WTC11 (cell line): ENCODE measurements around the gene UBE2H.

ENCODE experiments used
- ATF1 ChIP-seq: sonication (generic); formaldehyde crosslinking; IDR thresholded peaks from 2 replicates; pipeline ENCODE4 v1.8.1; 2023; ENCODE audit warnings: mild to moderate bottlenecking, moderate library complexity, missing genetic modification reagents
- CREB1 ChIP-seq: sonication (generic); formaldehyde crosslinking; IDR thresholded peaks from 2 replicates; pipeline ENCODE4 v1.8.0; 2023; ENCODE audit warnings: mild to moderate bottlenecking, missing genetic modification reagents
- FOXK1 ChIP-seq: sonication (generic); formaldehyde crosslinking; IDR thresholded peaks from 2 replicates; pipeline ENCODE4 v1.8.0; 2022; ENCODE audit warnings: mild to moderate bottlenecking, moderate library complexity, missing genetic modification reagents
- TF ChIP-seq, protein P1 (sequence below): fragments of 200-600 bp; IDR thresholded peaks from 2 replicates; pipeline ENCODE4 v1.8.0; 2022; ENCODE audit warnings: antibody characterized with exemption

DNA sequence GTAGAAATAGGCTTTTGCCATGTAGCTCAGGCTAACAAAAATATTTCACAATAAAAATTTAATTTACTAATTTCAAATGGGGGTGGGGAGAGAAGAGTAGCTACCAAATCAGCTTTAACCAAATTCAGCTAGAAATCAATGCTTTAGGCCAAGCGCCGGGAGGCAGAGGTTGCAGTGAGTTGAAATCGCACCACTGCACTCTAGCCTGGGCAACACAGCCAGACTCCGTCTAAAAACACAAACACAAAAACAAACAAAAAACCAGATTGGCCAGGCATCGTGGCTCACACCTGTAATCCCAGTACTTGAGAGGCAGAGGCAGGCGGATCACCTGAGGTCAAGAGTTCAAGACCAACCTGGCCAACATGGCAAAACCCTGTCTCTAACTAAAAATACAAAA is 9.4 kb downstream of the UBE2H start:
- TF ChIP-seq, protein P1, sequence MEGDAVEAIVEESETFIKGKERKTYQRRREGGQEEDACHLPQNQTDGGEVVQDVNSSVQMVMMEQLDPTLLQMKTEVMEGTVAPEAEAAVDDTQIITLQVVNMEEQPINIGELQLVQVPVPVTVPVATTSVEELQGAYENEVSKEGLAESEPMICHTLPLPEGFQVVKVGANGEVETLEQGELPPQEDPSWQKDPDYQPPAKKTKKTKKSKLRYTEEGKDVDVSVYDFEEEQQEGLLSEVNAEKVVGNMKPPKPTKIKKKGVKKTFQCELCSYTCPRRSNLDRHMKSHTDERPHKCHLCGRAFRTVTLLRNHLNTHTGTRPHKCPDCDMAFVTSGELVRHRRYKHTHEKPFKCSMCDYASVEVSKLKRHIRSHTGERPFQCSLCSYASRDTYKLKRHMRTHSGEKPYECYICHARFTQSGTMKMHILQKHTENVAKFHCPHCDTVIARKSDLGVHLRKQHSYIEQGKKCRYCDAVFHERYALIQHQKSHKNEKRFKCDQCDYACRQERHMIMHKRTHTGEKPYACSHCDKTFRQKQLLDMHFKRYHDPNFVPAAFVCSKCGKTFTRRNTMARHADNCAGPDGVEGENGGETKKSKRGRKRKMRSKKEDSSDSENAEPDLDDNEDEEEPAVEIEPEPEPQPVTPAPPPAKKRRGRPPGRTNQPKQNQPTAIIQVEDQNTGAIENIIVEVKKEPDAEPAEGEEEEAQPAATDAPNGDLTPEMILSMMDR, result no peak
- TF ChIP-seq CREB1 (CRISPR knock-in tag) (no peak), ATF1 (CRISPR knock-in tag) (no peak), FOXK1 (no peak)
